Duodenal mucosa (tissue), 2 donors: Measurements from ENCODE around the gene PPP6R3.
"Not testable (repeated sequence)": the region's sequence is repeated elsewhere in the genome, so short reads cannot be mapped to it uniquely, and the experiment has no call there.

Experiments
- H3K27ac ChIP-seq: one replicate; pipeline ENCODE4 v1.7.0; 2013; ENCODE audit warnings: low read depth, low read length
- H3K27me3 ChIP-seq, 2 donors: one replicate each; pipeline ENCODE4 v1.7.0; 2013; ENCODE audit warnings: low read length in 2 of 2, control low read depth in 1 of 2; ENCODE audit not compliant: insufficient read depth in 2 of 2, control insufficient read depth in 1 of 2
- H3K36me3 ChIP-seq, 2 donors: one replicate each; pipeline ENCODE4 v1.7.0; 2013; ENCODE audit warnings: low read length in 2 of 2, control low read depth in 1 of 2; ENCODE audit not compliant: insufficient read depth in 2 of 2, control insufficient read depth in 1 of 2
- H3K4me1 ChIP-seq, 2 donors: one replicate each; pipeline ENCODE4 v1.7.0; 2013; ENCODE audit warnings: low read length in 2 of 2, control low read depth in 1 of 2; ENCODE audit not compliant: insufficient read depth in 2 of 2, control insufficient read depth in 1 of 2
- H3K4me3 ChIP-seq, 2 donors: one replicate each; pipeline ENCODE4 v1.7.0; 2013; ENCODE audit warnings: low read length in 2 of 2, low read depth in 1 of 2
- H3K9ac ChIP-seq, 2 donors: one replicate each; pipeline ENCODE4 v1.7.0; 2013; ENCODE audit warnings: low read length in 2 of 2, low read depth in 1 of 2
- H3K9me3 ChIP-seq, 2 donors: one replicate each; pipeline ENCODE4 v1.7.0; 2013; ENCODE audit warnings: low read length in 2 of 2, control low read depth in 1 of 2; ENCODE audit not compliant: control insufficient read depth in 1 of 2

The PPP6R3 gene

GRCh38 chr11:68424101-68424632 lies 36.4 kb upstream of the PPP6R3 start:
- H3K27me3 ChIP-seq: no peaks in the 10 kb centered on the region
- peaks cover 29 to 75% of the 10 kb centered on the region in 2 donors for H3K36me3 ChIP-seq
- peaks cover 2 to 3% of the 10 kb centered on the region in 2 donors for H3K9me3 ChIP-seq
- H3K27ac ChIP-seq: no peak overlapping the region
- no peaks in the 10 kb centered on the region for H3K4me1 ChIP-seq
- H3K9ac ChIP-seq: no peak overlapping the region
- H3K4me3 ChIP-seq: no peak overlapping the region

DNA sequence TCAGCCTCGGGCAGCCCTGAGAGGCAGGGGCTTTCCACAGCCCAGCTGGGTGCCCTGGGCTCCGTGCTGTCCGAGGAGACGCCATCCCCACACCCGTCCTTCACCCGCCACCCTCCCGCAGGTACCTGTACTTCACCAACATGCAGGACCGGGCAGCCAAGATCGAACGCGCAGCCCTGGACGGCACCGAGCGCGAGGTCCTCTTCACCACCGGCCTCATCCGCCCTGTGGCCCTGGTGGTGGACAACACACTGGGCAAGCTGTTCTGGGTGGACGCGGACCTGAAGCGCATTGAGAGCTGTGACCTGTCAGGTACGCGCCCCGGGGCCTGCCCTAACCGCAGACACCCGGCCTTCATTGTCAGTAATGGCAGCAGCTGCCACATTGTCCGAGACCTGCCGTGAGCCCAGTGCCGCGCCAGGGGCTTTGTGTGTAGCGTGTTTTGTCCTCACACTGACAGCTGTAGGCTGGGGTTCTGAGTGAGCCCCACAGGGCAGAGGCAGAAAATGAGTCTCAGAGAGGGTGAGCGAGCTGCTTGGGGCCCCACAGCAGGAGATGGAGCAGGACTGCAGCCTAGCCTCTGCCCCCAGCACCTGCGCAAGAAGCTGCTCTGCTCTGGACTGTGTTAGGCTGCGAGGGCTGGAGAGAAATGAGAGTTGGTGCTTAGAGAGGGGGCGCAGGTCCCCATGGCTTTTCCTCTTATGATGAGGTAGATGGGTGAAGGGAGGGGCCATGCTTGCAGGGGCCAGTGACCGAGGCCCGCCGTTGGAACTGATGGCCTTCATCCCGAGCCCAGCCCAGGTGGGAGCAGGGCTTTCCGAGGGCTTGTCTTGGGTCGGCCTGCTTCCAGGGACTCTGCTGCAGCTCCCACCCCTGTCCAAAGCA lies 35.3 kb upstream of the PPP6R3 start:
- Histone ChIP-seq H3K9ac (no peak overlapping the region), H3K9me3 (peaks cover 9 to 10% of the 10 kb centered on the region in 2 donors), H3K4me3 (no peak overlapping the region), H3K27ac (no peak overlapping the region), H3K4me1 (no peaks in the 10 kb centered on the region), H3K36me3 (peaks cover 36 to 76% of the 10 kb centered on the region in 2 donors), H3K27me3 (no peaks in the 10 kb centered on the region)

DNA sequence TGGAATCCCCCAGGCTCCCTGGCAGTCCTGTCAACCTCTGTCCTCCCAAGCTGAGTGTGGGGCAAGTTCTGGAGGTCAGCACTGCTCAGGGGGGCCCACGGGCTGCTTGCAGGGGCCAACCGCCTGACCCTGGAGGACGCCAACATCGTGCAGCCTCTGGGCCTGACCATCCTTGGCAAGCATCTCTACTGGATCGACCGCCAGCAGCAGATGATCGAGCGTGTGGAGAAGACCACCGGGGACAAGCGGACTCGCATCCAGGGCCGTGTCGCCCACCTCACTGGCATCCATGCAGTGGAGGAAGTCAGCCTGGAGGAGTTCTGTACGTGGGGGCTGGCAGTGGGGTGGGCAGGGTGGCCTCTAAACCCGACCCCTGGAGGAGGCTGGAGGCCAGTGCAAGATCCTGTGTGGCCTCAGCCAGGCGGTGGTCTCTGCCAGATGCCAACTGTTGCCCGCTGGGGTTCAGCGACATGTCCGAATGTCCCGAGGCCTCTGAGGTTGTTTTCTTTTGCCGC lies 34.6 kb upstream of the PPP6R3 start:
- Histone ChIP-seq H3K9me3 (peaks cover 9 to 10% of the 10 kb centered on the region in 2 donors), H3K27me3 (no peaks in the 10 kb centered on the region), H3K27ac (no peak overlapping the region), H3K36me3 (peaks cover 36 to 81% of the 10 kb centered on the region in 2 donors), H3K4me1 (no peaks in the 10 kb centered on the region), H3K4me3 (no peak overlapping the region), H3K9ac (no peak overlapping the region)

DNA sequence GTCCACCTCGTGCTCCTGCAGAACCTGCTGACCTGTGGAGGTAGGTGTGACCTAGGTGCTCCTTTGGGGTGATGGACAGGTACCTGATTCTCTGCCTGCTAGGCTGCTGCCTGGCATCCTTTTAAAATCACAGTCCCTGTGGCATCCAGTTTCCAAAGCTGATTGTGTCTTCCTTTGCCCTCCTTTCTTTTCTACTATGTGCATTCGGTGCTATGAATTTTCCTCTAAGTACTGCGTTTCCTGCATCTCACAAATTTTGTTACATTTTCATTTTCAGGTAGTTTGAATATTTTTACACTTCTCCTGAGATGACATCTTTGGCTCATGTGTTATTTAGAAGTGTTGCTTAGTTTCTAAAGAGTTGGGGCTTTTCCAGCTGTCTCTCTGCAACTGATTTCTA lies 30.9 kb upstream of the PPP6R3 start:
- Histone ChIP-seq H3K4me3 (no peak overlapping the region), H3K27ac (no peak overlapping the region), H3K9me3 (peaks cover 9 to 10% of the 10 kb centered on the region in 2 donors), H3K4me1 (no peaks in the 10 kb centered on the region), H3K9ac (no peak overlapping the region), H3K27me3 (no peaks in the 10 kb centered on the region), H3K36me3 (peaks cover 29 to 85% of the 10 kb centered on the region in 2 donors)

- Histone ChIP-seq H3K4me3 (no peak overlapping the region), H3K27ac (no peak overlapping the region), H3K4me1 (no peaks in the 10 kb centered on the region), H3K36me3 (peaks cover 28 to 85% of the 10 kb centered on the region in 2 donors), H3K9ac (no peak overlapping the region), H3K9me3 (peaks cover 9 to 10% of the 10 kb centered on the region in 2 donors), H3K27me3 (no peaks in the 10 kb centered on the region)
Measured at GRCh38 chr11:68430384-68430783, 30.2 kb upstream of the PPP6R3 start.

GRCh38 chr11:68430801-68431200 lies 29.8 kb upstream of the PPP6R3 start:
- peaks cover 26 to 85% of the 10 kb centered on the region in 2 donors for H3K36me3 ChIP-seq
- H3K27me3 ChIP-seq: no peaks in the 10 kb centered on the region
- H3K9ac ChIP-seq: no peak overlapping the region
- H3K27ac ChIP-seq: no peak overlapping the region
- no peak overlapping the region for H3K4me3 ChIP-seq
- H3K4me1 ChIP-seq: no peaks in the 10 kb centered on the region
- peaks cover 9 to 10% of the 10 kb centered on the region in 2 donors for H3K9me3 ChIP-seq

- Histone ChIP-seq H3K27me3 (no peaks in the 10 kb centered on the region), H3K36me3 (peaks cover 16 to 84% of the 10 kb centered on the region in 2 donors), H3K27ac (no peak overlapping the region), H3K4me3 (no peak overlapping the region), H3K9ac (no peak overlapping the region), H3K9me3 (peaks cover 9 to 10% of the 10 kb centered on the region in 2 donors), H3K4me1 (no peaks in the 10 kb centered on the region)
Measured at GRCh38 chr11:68431984-68432645, 28.4 kb upstream of the PPP6R3 start.

DNA sequence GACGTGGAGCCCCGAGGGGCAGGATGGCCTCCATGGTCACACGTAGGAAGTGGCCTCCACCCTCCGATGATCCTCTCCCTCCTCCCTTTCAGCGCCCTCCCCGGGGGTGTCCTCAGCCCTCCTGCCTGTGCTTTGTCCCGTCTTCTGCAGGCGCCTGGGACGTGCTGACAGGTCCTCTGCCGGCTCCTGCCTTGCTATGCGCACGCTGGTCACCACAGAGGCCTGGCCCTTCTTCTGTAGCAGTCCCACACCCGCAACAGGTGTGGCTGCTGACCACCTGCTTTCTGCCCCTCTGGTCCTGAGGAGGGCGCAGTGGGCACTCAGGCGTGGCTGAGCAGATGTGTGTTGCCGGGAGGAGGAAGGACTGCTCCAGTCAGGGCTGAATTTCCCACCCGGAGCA lies 27.7 kb upstream of the PPP6R3 start:
- peaks cover 15 to 90% of the 10 kb centered on the region in 2 donors for H3K36me3 ChIP-seq
- H3K27me3 ChIP-seq: no peaks in the 10 kb centered on the region
- no peak overlapping the region for H3K27ac ChIP-seq
- H3K9ac ChIP-seq: no peak overlapping the region
- H3K4me1 ChIP-seq: no peaks in the 10 kb centered on the region
- no peak overlapping the region for H3K4me3 ChIP-seq
- peaks cover 9 to 10% of the 10 kb centered on the region in 2 donors for H3K9me3 ChIP-seq

- H3K27me3 ChIP-seq: no peaks in the 10 kb centered on the region
- H3K9me3 ChIP-seq: peaks cover 9 to 10% of the 10 kb centered on the region in 2 donors
- no peaks in the 10 kb centered on the region for H3K4me1 ChIP-seq
- no peak overlapping the region for H3K9ac ChIP-seq
- no peak overlapping the region for H3K27ac ChIP-seq
- H3K36me3 ChIP-seq: peaks cover 15 to 91% of the 10 kb centered on the region in 2 donors
- H3K4me3 ChIP-seq: no peak overlapping the region
Measured at GRCh38 chr11:68433541-68433940, 27.0 kb upstream of the PPP6R3 start.

GRCh38 chr11:68434159-68434558 lies 26.4 kb upstream of the PPP6R3 start:
- not testable (repeated sequence) for H3K27me3 ChIP-seq, H3K4me1 ChIP-seq, H3K27ac ChIP-seq, H3K9ac ChIP-seq, H3K9me3 ChIP-seq, H3K4me3 ChIP-seq
- H3K36me3 ChIP-seq: peaks cover 15 to 92% of the 10 kb centered on the region in 2 donors
